ENCODE data around the gene DERL2. TPM values are rescaled to one million over a fixed set of nuclear protein-coding genes. Genes with fewer than 3 reads are reported as not detected.

Gene DERL2
- total and polyA plus RNA-seq, 2 of the 4 experiments (the other 2 are of a cell fraction), result 27.4 to 44.2 TPM

DNA sequence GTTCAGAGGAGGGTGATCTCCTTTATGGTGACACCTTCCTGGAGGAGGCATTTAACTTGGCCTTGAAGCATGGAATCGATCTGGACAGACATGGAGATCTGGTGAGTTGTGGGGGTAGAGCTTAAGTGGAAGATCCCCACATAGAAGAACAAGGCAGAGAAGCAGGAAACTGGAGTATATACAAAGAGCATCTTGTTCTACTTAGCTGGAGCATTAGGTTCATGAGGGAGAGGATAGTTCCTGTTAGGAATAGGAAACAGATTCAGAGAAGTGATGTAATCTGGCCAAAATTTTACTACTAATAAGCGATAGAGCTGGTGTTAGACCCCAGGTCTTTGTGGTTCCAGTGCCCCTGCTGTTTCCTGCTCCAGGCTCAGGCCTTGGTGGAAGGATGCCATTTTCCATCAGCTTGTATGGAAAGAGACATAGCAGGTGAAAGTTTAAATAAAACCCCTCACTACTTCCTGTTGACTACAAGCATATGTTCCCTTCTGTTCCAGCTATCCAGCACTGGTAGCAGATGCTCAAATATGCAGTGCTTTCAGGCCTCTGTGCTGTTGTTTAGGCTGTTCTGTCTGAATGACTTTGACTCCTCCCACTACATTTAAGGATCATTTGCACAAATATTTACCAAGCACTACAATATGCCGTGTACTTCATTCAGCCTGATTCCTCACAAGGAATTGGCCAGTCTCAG is 56.6 kb downstream of the DERL2 start:
- Histone ChIP-seq H4K20me1 (ENCODE audit: insufficient read depth, low read length) (peaks cover 13% of the 10 kb centered on the region; the same call in 1 of the 2 replicates), H3K4ac (ENCODE audit: low read depth, low read length) (no peak overlapping the region), H2BK20ac (ENCODE audit: low read depth, low read length) (no peak overlapping the region), H3K4me2 (ENCODE audit: low read depth, low read length) (no peak overlapping the region), H3K9ac (ENCODE audit: low read depth, low read length) (no peak overlapping the region), H3K79me1 (ENCODE audit: low read depth in 1 of 2, low read length in 2 of 2) (peaks cover 40 to 74% of the 10 kb centered on the region in 2 experiments), H3K9me1 (ENCODE audit: insufficient read depth, low read length) (peaks cover 26% of the 10 kb centered on the region), H3K36me3 (ENCODE audit: control insufficient read depth, insufficient read depth, low read length) (peaks cover 66% of the 10 kb centered on the region), H3K4me1 (ENCODE audit: control insufficient read depth, insufficient read depth, low read length) (peaks cover 4% of the 10 kb centered on the region), H2BK5ac (ENCODE audit: low read depth, low read length, poor library complexity, severe bottlenecking) (no peak overlapping the region), H3K56ac (ENCODE audit: extremely low read depth, insufficient read depth, low read length) (no peak overlapping the region), H2BK120ac (ENCODE audit: low read depth, low read length) (no peak overlapping the region), H4K8ac (ENCODE audit: low read depth in 2 of 2, low read length in 2 of 2) (no peak overlapping the region), H2AK9ac (replicated peaks; ENCODE audit: low read depth, low read length, poor library complexity) (no peak overlapping the region), H3K27me3 (ENCODE audit: control insufficient read depth, insufficient read depth, low read length) (no peaks in the 10 kb centered on the region), H2AFZ (replicated peaks; ENCODE audit: low read length, poor library complexity) (no peak overlapping the region), H3K9me3 (ENCODE audit: control insufficient read depth, insufficient read depth, low read length) (no peaks in the 10 kb centered on the region), H2BK15ac (ENCODE audit: low read depth, low read length) (no peak overlapping the region), H4K91ac (ENCODE audit: insufficient read depth, low read depth, low read length) (no peak overlapping the region), H3K18ac (ENCODE audit: low read depth, low read length) (no peak overlapping the region), H3K23ac (ENCODE audit: low read depth, low read length) (no peak overlapping the region), H3K14ac (replicated peaks; ENCODE audit: low read depth, low read length) (no peak overlapping the region), H2AK5ac (ENCODE audit: low read depth, low read length) (no peak overlapping the region), H3K27ac (ENCODE audit: insufficient read depth, low read length) (no peak overlapping the region), H4K5ac (ENCODE audit: low read depth, low read length) (no peak overlapping the region), H3K4me3 (ENCODE audit: insufficient read depth, low read depth, low read length) (no peak overlapping the region)
- ChIA-PET CTCF (interaction anchor here (1.3 kb wide), 1 partner anchor 10 kb away, joined by 7 read pairs; the partner anchor contains the start of gene C1QBP), POLR2A (ENCODE audit: unreplicated experiment) (no interaction called here)
- intact Hi-C loops (cut with micrococcal nuclease) (no loop called here), in situ Hi-C loops (cut with MboI; ENCODE audit: low sequenced_read_pairs) (no loop called here), dilution Hi-C loops (cut with HindIII; ENCODE audit: low sequenced_read_pairs, unreplicated experiment) (no loop called here)
- WGBS, 2 experiments (ENCODE audit: extremely low coverage in 2 of 2, insufficient read length in 1 of 2), result no CpG with 5 or more reads among the region's 3 CpGs
- TF ChIP-seq BHLHE40 (IDR thresholded peaks at IDR 0.05; ENCODE audit: low read depth, low read length) (no peak), FOS (IDR thresholded peaks at IDR 0.05; ENCODE audit: low read depth, low read length) (no peak), MAFK (IDR thresholded peaks at IDR 0.05; ENCODE audit: low read depth, low read length) (no peak), RCOR1 (IDR thresholded peaks at IDR 0.05; ENCODE audit: insufficient replicate concordance, low read length) (no peak), POLR2A (IDR thresholded peaks at IDR 0.05; ENCODE audit: low read depth, low read length) (no peak), NFE2L2 (IDR thresholded peaks at IDR 0.05; ENCODE audit: low read depth, low read length) (no peak), MXI1 (IDR thresholded peaks at IDR 0.05; ENCODE audit: borderline replicate concordance, low read depth, low read length) (no peak), RFX5 (IDR thresholded peaks at IDR 0.05; ENCODE audit: low read depth, low read length) (no peak), MAZ (IDR thresholded peaks at IDR 0.05; ENCODE audit: borderline replicate concordance, low read depth, low read length) (no peak)
- TF ChIP-seq, protein P1, sequence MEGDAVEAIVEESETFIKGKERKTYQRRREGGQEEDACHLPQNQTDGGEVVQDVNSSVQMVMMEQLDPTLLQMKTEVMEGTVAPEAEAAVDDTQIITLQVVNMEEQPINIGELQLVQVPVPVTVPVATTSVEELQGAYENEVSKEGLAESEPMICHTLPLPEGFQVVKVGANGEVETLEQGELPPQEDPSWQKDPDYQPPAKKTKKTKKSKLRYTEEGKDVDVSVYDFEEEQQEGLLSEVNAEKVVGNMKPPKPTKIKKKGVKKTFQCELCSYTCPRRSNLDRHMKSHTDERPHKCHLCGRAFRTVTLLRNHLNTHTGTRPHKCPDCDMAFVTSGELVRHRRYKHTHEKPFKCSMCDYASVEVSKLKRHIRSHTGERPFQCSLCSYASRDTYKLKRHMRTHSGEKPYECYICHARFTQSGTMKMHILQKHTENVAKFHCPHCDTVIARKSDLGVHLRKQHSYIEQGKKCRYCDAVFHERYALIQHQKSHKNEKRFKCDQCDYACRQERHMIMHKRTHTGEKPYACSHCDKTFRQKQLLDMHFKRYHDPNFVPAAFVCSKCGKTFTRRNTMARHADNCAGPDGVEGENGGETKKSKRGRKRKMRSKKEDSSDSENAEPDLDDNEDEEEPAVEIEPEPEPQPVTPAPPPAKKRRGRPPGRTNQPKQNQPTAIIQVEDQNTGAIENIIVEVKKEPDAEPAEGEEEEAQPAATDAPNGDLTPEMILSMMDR (conservative IDR thresholded peaks at IDR 0.05; ENCODE audit: low read depth, low read length), result no peak
- TF ChIP-seq, protein P2, sequence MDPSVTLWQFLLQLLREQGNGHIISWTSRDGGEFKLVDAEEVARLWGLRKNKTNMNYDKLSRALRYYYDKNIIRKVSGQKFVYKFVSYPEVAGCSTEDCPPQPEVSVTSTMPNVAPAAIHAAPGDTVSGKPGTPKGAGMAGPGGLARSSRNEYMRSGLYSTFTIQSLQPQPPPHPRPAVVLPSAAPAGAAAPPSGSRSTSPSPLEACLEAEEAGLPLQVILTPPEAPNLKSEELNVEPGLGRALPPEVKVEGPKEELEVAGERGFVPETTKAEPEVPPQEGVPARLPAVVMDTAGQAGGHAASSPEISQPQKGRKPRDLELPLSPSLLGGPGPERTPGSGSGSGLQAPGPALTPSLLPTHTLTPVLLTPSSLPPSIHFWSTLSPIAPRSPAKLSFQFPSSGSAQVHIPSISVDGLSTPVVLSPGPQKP (IDR thresholded peaks at IDR 0.05; ENCODE audit: borderline replicate concordance, low read depth, low read length), result no peak
- ATAC-seq (ENCODE audit: low read depth), result peak; percentile 36
- peak; percentile 32 for DNase-seq
- no TSS peak for BruUV-seq (replicated peaks)

All from IMR-90 (cell line).